Suppressor macrophage (primary cell): ENCODE data around the gene TGM6.
"Not testable (repeated sequence)": the region's sequence is repeated elsewhere in the genome, so short reads cannot be mapped to it uniquely, and the experiment has no call there.

Experiments
- DNase-seq, 4 experiments: peaks; one replicate each; pipeline ENCODE4 v3.0.0-alpha.2; 2020 to 2022

Gene TGM6

DNA sequence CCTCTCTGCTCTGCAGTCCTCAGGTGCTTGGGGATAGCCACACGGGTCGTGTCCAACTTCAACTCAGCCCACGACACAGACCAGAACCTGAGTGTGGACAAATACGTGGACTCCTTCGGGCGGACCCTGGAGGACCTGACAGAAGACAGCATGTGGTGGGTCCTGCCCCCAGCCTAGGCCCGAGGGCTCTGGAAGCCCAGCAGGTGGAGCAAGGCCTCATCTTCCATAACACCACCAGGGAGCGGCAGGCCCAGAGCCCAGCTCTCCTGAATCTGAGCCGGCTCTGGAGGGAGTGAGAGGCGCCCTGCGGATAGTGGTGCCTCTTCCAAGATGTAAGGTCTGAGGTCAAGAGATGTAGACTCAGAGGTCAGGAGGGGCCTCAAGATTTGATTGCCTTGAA, 19.6 kb downstream of the TGM6 start:
- no peak for DNase-seq

GRCh38 chr20:2401527-2401926, 20.8 kb downstream of the TGM6 start:
- DNase-seq = no peak

GRCh38 chr20:2402271-2402980, 21.7 kb downstream of the TGM6 start:
- peak; percentile 13 to 42 (median 28) for DNase-seq

- DNase-seq = no peak
Observed at GRCh38 chr20:2403291-2404052, 22.8 kb downstream of the TGM6 start.

GRCh38 chr20:2405693-2406065, 25.0 kb downstream of the TGM6 start:
- no peak for DNase-seq

DNA sequence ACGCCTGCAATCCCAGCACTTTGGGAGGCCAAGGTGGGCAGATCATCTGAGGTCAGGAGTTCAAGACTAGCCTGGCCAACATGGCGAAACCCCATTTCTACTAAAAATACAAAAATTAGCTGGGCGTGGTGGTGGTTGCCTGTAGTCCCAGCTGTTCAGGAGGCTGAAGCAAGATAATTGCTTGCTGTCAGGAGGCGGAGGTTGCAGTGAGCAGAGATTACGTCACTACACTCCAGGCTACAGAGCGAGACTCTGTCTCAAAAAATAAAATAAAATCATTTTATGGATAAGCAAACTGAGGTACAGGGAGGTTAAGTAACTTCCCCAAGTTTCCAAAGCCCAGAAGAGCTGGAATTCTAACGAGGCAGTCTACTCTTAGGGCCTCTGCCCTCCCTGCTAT, 26.7 kb downstream of the TGM6 start:
- not testable (repeated sequence) for DNase-seq

- DNase-seq = no peak
Observed at GRCh38 chr20:2408111-2408510, 27.4 kb downstream of the TGM6 start.

- DNase-seq = no peak
Observed at GRCh38 chr20:2416541-2417212, 36.0 kb downstream of the TGM6 start.

- no peak for DNase-seq
Observed at GRCh38 chr20:2417213-2417541, 36.5 kb downstream of the TGM6 start.

DNA sequence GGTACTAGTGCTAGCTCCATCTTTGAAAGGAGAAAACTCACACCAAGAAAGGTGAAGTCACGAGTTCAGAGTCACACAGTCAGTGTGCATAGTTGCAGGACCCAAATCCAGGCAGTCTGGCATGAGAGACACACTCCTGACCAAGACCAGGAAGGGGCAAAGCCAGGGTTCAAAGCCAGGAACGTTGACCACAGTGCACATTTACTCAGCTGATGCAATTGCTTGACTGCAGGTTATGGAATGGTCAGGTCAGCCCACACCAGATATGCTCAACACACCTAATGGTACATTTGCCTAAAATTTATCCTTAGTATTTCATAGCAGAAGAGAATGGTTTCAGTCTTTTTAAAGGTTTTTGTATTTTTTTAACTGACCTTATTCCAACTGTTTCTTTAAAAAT, 37.7 kb downstream of the TGM6 start:
- DNase-seq = no peak

DNA sequence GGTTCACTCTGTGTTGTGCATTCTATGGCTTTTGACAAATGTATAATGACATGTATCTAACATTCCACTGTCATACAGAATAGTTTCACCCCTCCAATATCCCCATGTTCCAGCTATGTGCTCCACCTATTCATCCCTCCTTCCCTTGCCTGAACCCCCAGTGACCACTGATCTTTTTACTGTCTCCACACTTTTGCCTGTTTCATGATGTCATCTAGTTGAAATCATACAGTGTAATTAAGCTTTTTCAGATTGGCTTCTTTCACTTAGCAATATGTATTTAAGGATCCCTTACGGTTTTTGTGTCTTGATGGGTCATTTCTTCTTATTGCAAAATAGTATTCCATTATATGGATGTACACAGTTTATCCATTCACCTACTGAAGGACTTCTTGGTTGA, 39.8 kb downstream of the TGM6 start:
- DNase-seq = no peak

DNA sequence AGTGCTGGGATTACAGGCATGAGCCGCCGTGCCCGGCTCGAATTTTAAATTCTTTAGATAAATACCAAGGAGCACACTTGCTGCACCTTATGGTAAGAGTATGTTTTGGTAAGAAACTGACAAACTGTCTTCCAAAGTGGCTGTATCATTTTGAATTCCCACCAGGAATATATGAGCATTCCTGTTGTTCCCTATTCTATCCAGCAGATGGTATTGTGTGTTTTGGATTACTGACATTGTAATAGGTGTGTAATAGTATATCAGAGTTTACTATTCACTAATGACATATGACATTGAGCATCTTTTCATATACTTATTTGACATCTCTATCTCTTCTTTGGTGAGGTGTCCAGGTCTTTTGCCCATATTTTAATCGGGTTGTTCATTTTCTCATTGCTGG, 40.5 kb downstream of the TGM6 start:
- no peak for DNase-seq

GRCh38 chr20:2429051-2429450, 48.4 kb downstream of the TGM6 start:
- DNase-seq = no peak

- no peak for DNase-seq
Observed at GRCh38 chr20:2430538-2430937, 49.8 kb downstream of the TGM6 start.

GRCh38 chr20:2431185-2431584, 50.5 kb downstream of the TGM6 start:
- no peak for DNase-seq

DNA sequence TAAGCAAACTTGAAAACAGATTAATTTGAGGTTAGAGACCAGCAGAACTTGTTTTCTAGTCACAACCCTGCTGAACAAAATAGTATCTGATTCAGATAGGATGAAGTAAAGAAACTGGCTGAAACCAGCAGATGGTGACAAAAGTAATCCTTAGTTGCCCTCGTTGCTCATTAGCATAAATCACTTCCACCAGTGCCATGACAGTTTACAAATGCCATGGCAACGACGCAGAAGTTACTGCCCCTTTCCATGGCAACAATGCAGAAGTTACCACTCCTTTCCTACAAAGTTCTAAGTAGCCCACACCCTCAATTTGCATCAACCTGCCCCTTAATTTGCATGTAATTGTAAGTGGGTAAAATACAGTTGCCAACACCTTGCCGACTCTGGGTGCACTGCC, 66.1 kb downstream of the TGM6 start:
- DNase-seq = peak; percentile 59 to 83 (median 66)

- no peak for DNase-seq
Observed at GRCh38 chr20:2449386-2449785, 68.7 kb downstream of the TGM6 start.

DNA sequence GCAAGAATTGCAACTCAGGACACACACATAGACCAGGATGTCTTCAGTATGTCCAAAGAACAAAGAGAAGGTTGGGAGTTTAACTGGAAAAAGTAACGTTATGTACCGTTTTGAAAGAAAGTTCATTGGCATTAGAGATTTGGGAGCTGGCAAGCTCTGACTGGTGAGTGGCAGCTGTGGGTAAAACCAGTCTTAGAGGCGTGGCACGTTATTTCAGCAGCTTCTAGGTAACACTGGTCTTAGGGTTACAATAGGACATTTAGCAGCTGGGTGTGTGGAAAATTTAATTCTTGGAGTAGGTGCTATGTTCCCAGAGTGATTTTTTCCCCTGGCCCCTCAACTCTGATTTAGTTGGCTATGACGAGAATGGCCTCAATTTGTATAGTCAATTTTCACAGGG, 70.7 kb downstream of the TGM6 start:
- no peak for DNase-seq

- DNase-seq = peak; percentile 79 to 87 (median 83)
Observed at GRCh38 chr20:2451939-2452732, 71.4 kb downstream of the TGM6 start.

- DNase-seq = no peak
Observed at GRCh38 chr20:2453792-2454191, 73.1 kb downstream of the TGM6 start.

DNA sequence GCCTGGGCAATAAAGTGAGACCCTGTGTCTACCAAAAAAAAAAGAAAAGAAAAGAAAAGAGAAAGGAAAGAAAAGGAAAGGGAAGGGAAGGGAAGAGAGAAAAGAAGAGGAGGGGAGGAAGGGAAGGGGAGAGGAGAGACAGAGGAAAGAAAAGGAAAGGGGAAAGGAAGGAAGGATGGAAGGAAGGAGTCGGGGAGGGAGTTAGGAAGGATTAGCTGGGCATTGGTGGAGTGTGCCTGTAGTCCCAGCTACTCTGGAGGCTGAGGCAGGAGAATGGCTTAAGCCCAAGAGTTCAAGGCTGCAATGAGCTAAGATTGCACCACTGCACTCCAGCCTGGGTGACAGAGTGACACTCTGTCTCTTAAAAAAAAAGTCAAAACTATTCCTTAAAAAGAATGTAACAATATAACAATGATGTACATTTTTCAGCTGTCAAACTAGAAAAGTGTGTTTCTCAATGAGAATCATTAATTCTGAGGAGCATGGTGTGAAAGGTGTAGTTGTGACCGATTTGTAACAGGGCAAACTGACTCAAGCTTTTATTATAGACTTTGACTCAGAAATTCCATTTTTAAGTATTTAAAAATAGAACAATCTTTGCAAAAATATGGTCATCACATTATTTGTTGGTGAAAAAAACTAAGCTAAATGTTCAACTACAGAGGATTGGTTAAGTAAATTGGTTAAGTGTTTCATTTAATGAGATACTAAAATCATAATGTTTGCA, 75.2 kb downstream of the TGM6 start:
- no peak for DNase-seq

- DNase-seq = no peak
Observed at GRCh38 chr20:2458919-2459499, 78.3 kb downstream of the TGM6 start.
